Activated CD4-positive, alpha-beta T cell treated with anti-CD3 and anti-CD28 coated beads, Interleukin-2, amount 10 ng/mL, durations not matched to agents 7 days and 5 days (primary cell): ENCODE data around the gene ZBTB8A. TPM values are rescaled to one million over a fixed set of nuclear protein-coding genes. Genes with fewer than 3 reads are reported as not detected.
"Not testable (repeated sequence)": the region's sequence is repeated elsewhere in the genome, so short reads cannot be mapped to it uniquely, and the experiment has no call there.

Experiments
- CTCF ChIA-PET: fragments of 350-600 bp; sonication (Branson Sonifier 250); formaldehyde crosslinking; loops from one replicate; lab custom pipeline; 2021; ENCODE audit warnings: antibody characterized with exemption; lab: Charles Lee
- POLR2A ChIA-PET: fragments of 350-600 bp; sonication (Branson Sonifier 250); formaldehyde crosslinking; loops from one replicate; lab custom pipeline; 2021; ENCODE audit warnings: antibody characterized with exemption; lab: Charles Lee
- DNase-seq: peaks from one replicate; pipeline ENCODE4 v3.0.0-alpha.2; 2020
- H3K27ac Mint-ChIP-seq: one replicate; pipeline ENCODE4 v1.8.0; 2021; ENCODE audit warnings: mild to moderate bottlenecking, moderate library complexity, mixed read lengths
- H3K27me3 Mint-ChIP-seq: one replicate; pipeline ENCODE4 v1.8.0; 2021; ENCODE audit warnings: mixed read lengths
- H3K36me3 Mint-ChIP-seq: one replicate; pipeline ENCODE4 v1.8.0; 2021; ENCODE audit warnings: low read depth, mixed read lengths
- H3K4me1 Mint-ChIP-seq: one replicate; pipeline ENCODE4 v1.8.0; 2021; ENCODE audit warnings: mixed read lengths
- H3K4me3 Mint-ChIP-seq: one replicate; pipeline ENCODE4 v1.8.0; 2021; ENCODE audit warnings: mild to moderate bottlenecking, moderate library complexity, mixed read lengths
- H3K9me3 Mint-ChIP-seq: one replicate; pipeline ENCODE4 v1.8.0; 2021; ENCODE audit warnings: mixed read lengths
- total RNA-seq, 2 experiments: library from RNA; stranded (reverse); gene quantifications; one replicate each; pipeline ENCODE4 v1.2.3, GENCODE V29; 2021

The ZBTB8A gene
- total RNA-seq, 2 experiments from 2014 or later, result 0.20 to 0.31 TPM

DNA sequence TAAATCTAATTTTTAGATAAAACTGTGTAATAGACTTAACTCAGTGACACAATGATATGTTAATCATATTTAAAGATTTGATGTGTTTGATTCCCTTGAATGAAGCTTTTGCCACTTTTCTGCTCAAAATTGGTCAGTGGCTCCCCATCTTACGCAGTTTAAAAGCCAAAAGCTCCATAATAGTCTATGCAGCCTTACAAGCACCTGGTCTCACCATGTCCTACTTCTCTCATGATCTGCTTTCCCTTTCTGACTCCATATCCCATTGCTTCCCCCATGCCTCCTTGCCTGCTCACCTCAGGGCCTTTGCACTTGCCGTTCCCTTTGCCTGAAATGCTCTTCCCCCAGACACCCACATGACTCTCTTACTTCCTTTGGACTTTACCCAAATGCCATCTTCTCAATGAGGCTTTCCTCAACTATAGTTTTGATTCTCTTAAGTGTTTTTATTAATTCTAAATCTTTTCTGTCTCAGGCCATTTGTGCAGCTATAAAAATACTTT is 1.9 kb downstream of the ZBTB8A start:
- H3K4me3 Mint-ChIP-seq, result no peak overlapping the region
- ChIA-PET CTCF (interaction anchor here (1.0 kb wide), 2 partner anchors 20 to 21 kb away, joined by 3 to 4 read pairs; no protein-coding TSS in a partner anchor), POLR2A (no interaction called here)
- H3K27ac Mint-ChIP-seq, result no peak overlapping the region
- H3K4me1 Mint-ChIP-seq, result peaks cover 8% of the 10 kb centered on the region
- no peak for DNase-seq
- peaks cover 2% of the 10 kb centered on the region for H3K36me3 Mint-ChIP-seq
- no peaks in the 10 kb centered on the region for H3K9me3 Mint-ChIP-seq
- peaks cover 65% of the 10 kb centered on the region for H3K27me3 Mint-ChIP-seq

DNA sequence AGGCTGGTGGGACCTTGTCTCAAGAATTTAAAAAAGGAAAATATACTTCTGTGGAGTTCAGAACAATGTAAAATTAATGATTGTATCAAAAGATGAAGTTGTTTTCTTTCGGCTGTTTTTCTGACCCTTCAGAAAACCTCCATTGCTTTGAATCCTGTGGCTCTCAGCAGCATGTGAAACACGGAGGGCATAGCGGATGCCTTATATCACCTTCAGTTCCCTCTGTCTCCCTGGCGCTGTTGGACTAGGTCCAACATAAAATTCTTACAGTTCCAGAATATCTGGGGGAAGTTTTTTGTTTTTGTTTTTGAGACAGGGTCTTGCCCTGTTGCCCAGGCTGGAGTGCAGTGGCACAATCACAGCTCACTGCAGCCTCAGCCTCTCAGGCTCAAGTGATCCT is 7.4 kb downstream of the ZBTB8A start:
- ChIA-PET POLR2A (no interaction called here), CTCF (interaction anchor here (0.7 kb wide), 1 partner anchor 28 kb away, joined by 4 read pairs; no protein-coding TSS in a partner anchor)
- no peaks in the 10 kb centered on the region for H3K36me3 Mint-ChIP-seq
- H3K9me3 Mint-ChIP-seq, result no peaks in the 10 kb centered on the region
- H3K4me1 Mint-ChIP-seq, result no peaks in the 10 kb centered on the region
- DNase-seq, result no peak
- peaks cover 23% of the 10 kb centered on the region for H3K27me3 Mint-ChIP-seq
- no peak overlapping the region for H3K4me3 Mint-ChIP-seq
- H3K27ac Mint-ChIP-seq, result no peak overlapping the region

DNA sequence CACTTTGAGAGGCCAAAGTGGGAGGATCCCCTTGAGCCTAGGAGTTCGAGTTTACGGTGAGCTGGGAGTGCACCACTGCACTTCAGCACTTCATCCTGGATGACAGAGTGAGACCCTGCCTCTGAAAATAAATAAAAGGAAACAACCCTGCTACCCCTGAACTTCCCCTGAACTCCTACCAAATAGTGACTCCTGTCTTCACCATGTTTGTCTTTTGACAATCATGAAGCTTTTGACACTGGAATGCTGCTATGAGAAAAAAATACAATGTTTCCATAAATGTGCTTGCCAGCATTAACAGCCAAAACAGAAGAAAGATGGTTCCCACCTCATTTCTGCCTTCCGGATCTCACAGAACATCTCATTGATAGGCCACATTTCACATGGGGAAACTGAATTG is 10.4 kb downstream of the ZBTB8A start:
- DNase-seq, result no peak
- Mint-ChIP-seq H3K4me3 (no peak overlapping the region), H3K36me3 (no peaks in the 10 kb centered on the region), H3K27me3 (peaks cover 9% of the 10 kb centered on the region), H3K9me3 (no peaks in the 10 kb centered on the region), H3K4me1 (no peaks in the 10 kb centered on the region), H3K27ac (no peak overlapping the region)
- ChIA-PET CTCF (no interaction called here), POLR2A (no interaction called here)

GRCh38 chr1:32554288-32554687 is 15.1 kb downstream of the ZBTB8A start:
- CTCF ChIA-PET, result no interaction called here
- no peak overlapping the region for H3K4me3 Mint-ChIP-seq
- H3K27me3 Mint-ChIP-seq, result no peaks in the 10 kb centered on the region
- no peak for DNase-seq
- POLR2A ChIA-PET, result no interaction called here
- no peaks in the 10 kb centered on the region for H3K36me3 Mint-ChIP-seq
- no peaks in the 10 kb centered on the region for H3K9me3 Mint-ChIP-seq
- H3K27ac Mint-ChIP-seq, result no peak overlapping the region
- H3K4me1 Mint-ChIP-seq, result no peaks in the 10 kb centered on the region

DNA sequence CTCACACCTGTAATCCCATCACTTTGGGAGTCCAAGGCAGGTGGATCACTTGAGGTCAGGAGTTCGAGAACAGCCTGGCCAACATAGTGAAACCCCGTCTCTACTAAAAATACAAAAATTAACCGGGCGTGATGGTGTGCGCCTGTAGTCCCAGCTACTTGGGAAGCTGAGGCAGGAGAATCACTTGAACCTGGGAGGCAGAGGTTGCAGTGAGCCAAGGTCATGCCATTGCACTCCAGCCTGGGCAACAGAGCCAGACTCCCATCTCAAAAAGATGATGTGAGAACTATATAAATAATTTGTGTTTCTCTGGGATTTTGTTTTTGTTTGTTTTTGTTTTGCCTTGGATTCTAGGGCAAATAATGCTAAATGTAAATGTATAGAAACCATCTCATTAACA is 17.8 kb downstream of the ZBTB8A start:
- POLR2A ChIA-PET, H3K4me1 Mint-ChIP-seq, DNase-seq: not testable (repeated sequence)

GRCh38 chr1:32557812-32558211 is 18.6 kb downstream of the ZBTB8A start:
- no peaks in the 10 kb centered on the region for H3K4me1 Mint-ChIP-seq
- no peak for DNase-seq
- ChIA-PET POLR2A (no interaction called here), CTCF (no interaction called here)
- no peak overlapping the region for H3K27ac Mint-ChIP-seq
- no peaks in the 10 kb centered on the region for H3K36me3 Mint-ChIP-seq
- no peak overlapping the region for H3K4me3 Mint-ChIP-seq
- no peaks in the 10 kb centered on the region for H3K9me3 Mint-ChIP-seq
- H3K27me3 Mint-ChIP-seq, result peaks cover 5% of the 10 kb centered on the region

More for the DNA sequence above, 17.8 kb downstream of the ZBTB8A start:
- H3K27me3 Mint-ChIP-seq, H3K36me3 Mint-ChIP-seq, H3K4me3 Mint-ChIP-seq, H3K27ac Mint-ChIP-seq, H3K9me3 Mint-ChIP-seq, CTCF ChIA-PET: not testable (repeated sequence)

GRCh38 chr1:32568929-32569328 is 29.7 kb downstream of the ZBTB8A start:
- H3K27ac Mint-ChIP-seq, result no peak overlapping the region
- H3K4me3 Mint-ChIP-seq, result no peak overlapping the region
- ChIA-PET CTCF (interaction anchor here (0.6 kb wide), 1 partner anchor 71 kb away, joined by 3 read pairs; no protein-coding TSS in a partner anchor), POLR2A (no interaction called here)
- no peak for DNase-seq
- no peaks in the 10 kb centered on the region for H3K9me3 Mint-ChIP-seq
- peaks cover 11% of the 10 kb centered on the region for H3K27me3 Mint-ChIP-seq
- H3K36me3 Mint-ChIP-seq, result no peaks in the 10 kb centered on the region
- no peaks in the 10 kb centered on the region for H3K4me1 Mint-ChIP-seq

GRCh38 chr1:32580348-32581017 is 41.3 kb downstream of the ZBTB8A start:
- H3K4me3 Mint-ChIP-seq, result no peak overlapping the region
- peaks cover 5% of the 10 kb centered on the region for H3K27me3 Mint-ChIP-seq
- no peak overlapping the region for H3K27ac Mint-ChIP-seq
- DNase-seq, result no peak
- H3K4me1 Mint-ChIP-seq, result no peaks in the 10 kb centered on the region
- ChIA-PET POLR2A (no interaction called here), CTCF (no interaction called here)
- no peaks in the 10 kb centered on the region for H3K9me3 Mint-ChIP-seq
- H3K36me3 Mint-ChIP-seq, result no peaks in the 10 kb centered on the region

GRCh38 chr1:32592943-32593342 is 53.7 kb downstream of the ZBTB8A start:
- CTCF ChIA-PET, result no interaction called here

GRCh38 chr1:32600034-32600433 is 60.8 kb downstream of the ZBTB8A start:
- Mint-ChIP-seq H3K27me3 (no peaks in the 10 kb centered on the region), H3K36me3 (no peaks in the 10 kb centered on the region), H3K27ac (no peak overlapping the region), H3K4me1 (no peaks in the 10 kb centered on the region), H3K4me3 (no peak overlapping the region), H3K9me3 (no peaks in the 10 kb centered on the region)
- POLR2A ChIA-PET, result no interaction called here
- no peak for DNase-seq
- CTCF ChIA-PET, result no interaction called here

More at GRCh38 chr1:32592943-32593342, 53.7 kb downstream of the ZBTB8A start:
- H3K4me1 Mint-ChIP-seq, result no peaks in the 10 kb centered on the region
- no peaks in the 10 kb centered on the region for H3K36me3 Mint-ChIP-seq
- POLR2A ChIA-PET, result no interaction called here
- no peak overlapping the region for H3K27ac Mint-ChIP-seq
- no peak overlapping the region for H3K4me3 Mint-ChIP-seq
- H3K27me3 Mint-ChIP-seq, result no peaks in the 10 kb centered on the region
- DNase-seq, result no peak
- no peaks in the 10 kb centered on the region for H3K9me3 Mint-ChIP-seq

- H3K9me3 Mint-ChIP-seq, result no peaks in the 10 kb centered on the region
- ChIA-PET CTCF (no interaction called here), POLR2A (no interaction called here)
- DNase-seq, result no peak
- no peaks in the 10 kb centered on the region for H3K36me3 Mint-ChIP-seq
- H3K27ac Mint-ChIP-seq, result no peak overlapping the region
- H3K27me3 Mint-ChIP-seq, result no peaks in the 10 kb centered on the region
- no peak overlapping the region for H3K4me3 Mint-ChIP-seq
- no peaks in the 10 kb centered on the region for H3K4me1 Mint-ChIP-seq
Observed at GRCh38 chr1:32605711-32606424, 66.6 kb downstream of the ZBTB8A start.

DNA sequence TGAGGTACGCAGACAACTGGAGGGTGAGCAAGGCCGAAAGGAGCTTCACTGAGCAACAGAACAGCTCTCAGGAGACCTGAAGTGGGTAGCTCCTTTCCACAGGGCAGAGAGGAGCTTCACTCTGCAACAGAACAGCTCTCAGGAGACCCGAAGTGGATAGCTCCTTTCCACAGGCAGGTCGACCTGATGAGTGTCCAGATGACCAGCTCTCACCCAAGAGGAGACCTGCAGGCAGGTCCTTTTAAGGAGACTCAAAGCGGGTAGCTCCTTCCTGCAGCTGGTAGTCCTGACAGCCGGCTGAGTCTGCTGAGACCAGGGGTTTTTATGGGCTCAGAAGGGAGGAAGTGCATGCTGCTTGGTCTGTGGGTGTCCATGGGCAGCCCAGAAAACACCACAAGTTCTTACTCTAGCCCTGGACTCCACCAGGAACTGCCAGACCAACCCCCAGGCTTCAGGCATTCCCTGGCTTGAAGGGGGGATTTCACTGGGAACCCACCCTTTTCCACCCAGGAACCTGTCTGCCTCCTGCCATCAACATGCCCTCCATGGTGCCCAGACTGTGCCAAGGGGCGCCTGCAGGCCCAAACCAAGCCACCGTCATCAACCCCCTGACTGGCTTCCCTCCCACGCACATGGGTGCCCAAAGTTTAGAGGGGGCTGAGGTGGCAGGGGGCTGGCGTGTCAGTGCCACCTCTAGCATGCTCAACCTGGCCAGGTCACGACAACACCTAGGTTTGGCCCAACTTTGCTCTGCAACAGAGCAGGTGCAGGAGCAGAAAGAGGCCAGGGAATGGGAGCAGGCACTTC is 67.5 kb downstream of the ZBTB8A start:
- CTCF ChIA-PET, result no interaction called here
- H3K9me3 Mint-ChIP-seq, result no peaks in the 10 kb centered on the region

GRCh38 chr1:32609180-32609579 is 70.0 kb downstream of the ZBTB8A start:
- Mint-ChIP-seq H3K27ac (no peak overlapping the region), H3K4me3 (no peak overlapping the region), H3K36me3 (no peaks in the 10 kb centered on the region), H3K9me3 (no peaks in the 10 kb centered on the region), H3K27me3 (peaks cover 5% of the 10 kb centered on the region), H3K4me1 (peaks cover 5% of the 10 kb centered on the region)
- POLR2A ChIA-PET, result interaction anchor here (0.7 kb wide), 1 partner anchor 773 kb away, joined by 3 read pairs; no protein-coding TSS in a partner anchor
- no peak for DNase-seq
- CTCF ChIA-PET, result no interaction called here

More for the DNA sequence above, 67.5 kb downstream of the ZBTB8A start:
- POLR2A ChIA-PET, result no interaction called here
- H3K36me3 Mint-ChIP-seq, result no peaks in the 10 kb centered on the region
- H3K27ac Mint-ChIP-seq, result no peak overlapping the region
- H3K4me1 Mint-ChIP-seq, result no peaks in the 10 kb centered on the region
- no peak overlapping the region for H3K4me3 Mint-ChIP-seq
- no peak for DNase-seq
- no peaks in the 10 kb centered on the region for H3K27me3 Mint-ChIP-seq
